Esophagus (tissue), 2 donors: ENCODE results near the gene MRPL27. TPM values are rescaled to one million over a fixed set of nuclear protein-coding genes. Genes with fewer than 3 reads are reported as not detected.

ENCODE experiments used
- H3K27ac ChIP-seq, 2 donors: one replicate each; pipeline ENCODE4 v1.5.1; 2013; ENCODE audit warnings: low read depth in 2 of 2, mild to moderate bottlenecking in 2 of 2, inconsistent platforms in 1 of 2, low read length in 1 of 2, moderate library complexity in 1 of 2
- H3K27me3 ChIP-seq, 2 donors: one replicate each; pipeline ENCODE4 v1.6.1; 2013; ENCODE audit warnings: low read length in 2 of 2, control low read depth in 1 of 2, mild to moderate bottlenecking in 1 of 2; ENCODE audit not compliant: insufficient read depth in 2 of 2, control insufficient read depth in 1 of 2
- H3K36me3 ChIP-seq, 2 donors: one replicate each; pipeline ENCODE4 v1.6.1; 2013; ENCODE audit warnings: low read length in 1 of 2; ENCODE audit not compliant: control insufficient read depth in 2 of 2, insufficient read depth in 2 of 2
- H3K4me1 ChIP-seq, 2 donors: one replicate each; pipeline ENCODE4 v1.6.1; 2013; ENCODE audit warnings: low read length in 1 of 2; ENCODE audit not compliant: control insufficient read depth in 2 of 2, insufficient read depth in 2 of 2
- H3K4me3 ChIP-seq, 2 donors: one replicate each; pipeline ENCODE4 v1.5.1; 2013; ENCODE audit warnings: low read length in 2 of 2, mild to moderate bottlenecking in 2 of 2, low read depth in 1 of 2, moderate library complexity in 1 of 2
- H3K9me3 ChIP-seq, 2 donors: one replicate each; pipeline ENCODE4 v1.6.1; 2013; ENCODE audit warnings: mild to moderate bottlenecking in 2 of 2, low read depth in 1 of 2, low read length in 1 of 2, moderate library complexity in 1 of 2; ENCODE audit not compliant: control insufficient read depth in 2 of 2, insufficient read depth in 1 of 2
- WGBS, 2 donors: extraction: QIAGEN DNeasy Blood & Tissue Kit; methylation state at CpG; one replicate each; pipeline ENCODE4 v1.1.7; 2013; 5-methylcytosine and 5-hydroxymethylcytosine counted together
- polyA plus RNA-seq, 2 donors: library from polyadenylated mRNA; stranded (reverse); fragments of 200-250 nt; gene quantifications; one replicate each; pipeline ENCODE4 v1.2.3, GENCODE V29; 2013
- donor health status: healthy with polysubstance abuse.
- donor health status: Bipolar disorder and iron deficiency.

MRPL27 gene
- polyA plus RNA-seq, 2 donors = 106 to 119 TPM

GRCh38 chr17:50356418-50356817, 16.6 kb downstream of the MRPL27 start:
- Histone ChIP-seq H3K27ac (no peak overlapping the region), H3K36me3 (peaks cover 27 to 55% of the 10 kb centered on the region in 2 donors)

GRCh38 chr17:50355701-50356341, 17.2 kb downstream of the MRPL27 start:
- H3K36me3 ChIP-seq = peaks cover 27 to 55% of the 10 kb centered on the region in 2 donors
- H3K9me3 ChIP-seq = no peaks in the 10 kb centered on the region
- no peaks in the 10 kb centered on the region for H3K4me1 ChIP-seq
- H3K27ac ChIP-seq = no peak overlapping the region
- H3K4me3 ChIP-seq = no peak overlapping the region
- no peaks in the 10 kb centered on the region for H3K27me3 ChIP-seq
- 82 to 89% methylated on average over 20 of the region's 20 CpGs for WGBS, 2 donors

More at GRCh38 chr17:50356418-50356817, 16.6 kb downstream of the MRPL27 start:
- Histone ChIP-seq H3K4me1 (no peaks in the 10 kb centered on the region), H3K9me3 (no peaks in the 10 kb centered on the region), H3K4me3 (no peak overlapping the region), H3K27me3 (no peaks in the 10 kb centered on the region)
- WGBS, 2 donors = 94 to 95% methylated on average over 12 of the region's 12 CpGs

GRCh38 chr17:50355336-50355700, 17.7 kb downstream of the MRPL27 start:
- WGBS, 2 donors = 79 to 80% methylated on average over 4 of the region's 4 CpGs
- H3K4me1 ChIP-seq = no peaks in the 10 kb centered on the region
- peaks cover 27 to 55% of the 10 kb centered on the region in 2 donors for H3K36me3 ChIP-seq
- no peak overlapping the region for H3K27ac ChIP-seq
- H3K4me3 ChIP-seq = no peak overlapping the region
- no peaks in the 10 kb centered on the region for H3K9me3 ChIP-seq
- H3K27me3 ChIP-seq = no peaks in the 10 kb centered on the region

GRCh38 chr17:50354776-50355175, 18.2 kb downstream of the MRPL27 start:
- WGBS, 2 donors = 80 to 86% methylated on average over 13 of the region's 13 CpGs
- H3K36me3 ChIP-seq = peaks cover 25 to 53% of the 10 kb centered on the region in 2 donors
- H3K4me3 ChIP-seq = no peak overlapping the region
- H3K27ac ChIP-seq = no peak overlapping the region
- no peaks in the 10 kb centered on the region for H3K9me3 ChIP-seq
- H3K27me3 ChIP-seq = no peaks in the 10 kb centered on the region
- H3K4me1 ChIP-seq = no peaks in the 10 kb centered on the region

GRCh38 chr17:50354198-50354597, 18.8 kb downstream of the MRPL27 start:
- H3K27ac ChIP-seq = no peak overlapping the region
- no peaks in the 10 kb centered on the region for H3K4me1 ChIP-seq
- WGBS, 2 donors = 92% methylated on average over 15 of the region's 15 CpGs
- H3K9me3 ChIP-seq = no peaks in the 10 kb centered on the region
- H3K4me3 ChIP-seq = no peak overlapping the region
- H3K27me3 ChIP-seq = no peaks in the 10 kb centered on the region
- H3K36me3 ChIP-seq = peaks cover 24 to 48% of the 10 kb centered on the region in 2 donors

- peaks cover 24 to 43% of the 10 kb centered on the region in 2 donors for H3K36me3 ChIP-seq
- no peaks in the 10 kb centered on the region for H3K9me3 ChIP-seq
- no peaks in the 10 kb centered on the region for H3K27me3 ChIP-seq
- 92 to 95% methylated on average over 26 to 27 of the region's 27 CpGs for WGBS, 2 donors
- H3K27ac ChIP-seq = no peak overlapping the region
- no peaks in the 10 kb centered on the region for H3K4me1 ChIP-seq
- H3K4me3 ChIP-seq = no peak overlapping the region
These were observed 19.3 kb downstream of the MRPL27 start for GRCh38 chr17:50353600-50354195.

GRCh38 chr17:50352693-50353599, 20.0 kb downstream of the MRPL27 start:
- Histone ChIP-seq H3K4me1 (no peaks in the 10 kb centered on the region), H3K27ac (no peak overlapping the region)
- 88 to 93% methylated on average over 21 of the region's 21 CpGs for WGBS, 2 donors

GRCh38 chr17:50352072-50352692, 20.8 kb downstream of the MRPL27 start:
- H3K27me3 ChIP-seq = no peaks in the 10 kb centered on the region
- H3K36me3 ChIP-seq = peaks cover 24 to 33% of the 10 kb centered on the region in 2 donors
- peaks cover 0 to 4% of the 10 kb centered on the region in 2 donors for H3K4me1 ChIP-seq
- H3K4me3 ChIP-seq = no peak overlapping the region
- H3K27ac ChIP-seq = no peak overlapping the region
- H3K9me3 ChIP-seq = no peaks in the 10 kb centered on the region
- WGBS, 2 donors = 64 to 72% methylated on average over 6 of the region's 6 CpGs

More at GRCh38 chr17:50352693-50353599, 20.0 kb downstream of the MRPL27 start:
- no peaks in the 10 kb centered on the region for H3K27me3 ChIP-seq
- no peaks in the 10 kb centered on the region for H3K9me3 ChIP-seq
- no peak overlapping the region for H3K4me3 ChIP-seq
- peaks cover 24 to 37% of the 10 kb centered on the region in 2 donors for H3K36me3 ChIP-seq

GRCh38 chr17:50350733-50351132, 22.3 kb downstream of the MRPL27 start:
- Histone ChIP-seq H3K36me3 (peaks cover 9 to 19% of the 10 kb centered on the region in 2 donors), H3K9me3 (no peaks in the 10 kb centered on the region), H3K27ac (no peak overlapping the region), H3K4me1 (peaks cover 2 to 9% of the 10 kb centered on the region in 2 donors), H3K27me3 (no peaks in the 10 kb centered on the region), H3K4me3 (no peak overlapping the region)
- WGBS, 2 donors = 86 to 94% methylated on average over 2 of the region's 2 CpGs
